HCT116 (cell line): ENCODE results near the gene SETD5. TPM values are rescaled to one million over a fixed set of nuclear protein-coding genes. Genes with fewer than 3 reads are reported as not detected.

Source experiments
- ATAC-seq: fragments of 200-7000 bp; cut with Tn5 transposase; 2 replicates; pipeline ENCODE4 v1.9.1; 2020; ENCODE audit warnings: mild to moderate bottlenecking, moderate library complexity
- BruUV-seq: library from RNA; stranded (reverse); fragments of 400-500 nt; replicated peaks from 2 replicates; lab custom pipeline; 2021; lab: Mats Ljungman, UMichigan
- CTCF ChIA-PET: fragments of 300-600 bp; sonication (Branson Sonifier 250); formaldehyde crosslinking; loops from one replicate; lab custom pipeline; 2021; ENCODE audit warnings: antibody characterized with exemption; lab: Charles Lee
- POLR2A ChIA-PET: fragments of 300-600, 350-600 bp; sonication (Branson Sonifier 250); formaldehyde crosslinking; loops from one replicate; lab custom pipeline; 2021; ENCODE audit warnings: antibody characterized with exemption; lab: Charles Lee
- RAD21 ChIA-PET, 2 experiments: fragments of 300-600 bp; sonication (Branson Sonifier 250); formaldehyde crosslinking; loops; one replicate each; lab custom pipeline; 2023; ENCODE audit warnings: low total read pairs in 2 of 2; ENCODE audit not compliant: uncharacterized antibody in 2 of 2, unreplicated experiment in 2 of 2, low non-redundant PET in 1 of 2; lab: Charles Lee
- DNase-seq: peaks from one replicate; pipeline ENCODE4 v3.0.0-alpha.2; 2010; ENCODE audit warnings: low read depth, low spot score
- H2AFZ ChIP-seq: fragments of 200-600 bp; shearing (Covaris generic), sonication (generic); 2 replicates; pipeline ENCODE4 v1.6.1; 2017; ENCODE audit warnings: low read depth, mixed run types, mixed read lengths, antibody characterized with exemption, low read length; ENCODE audit not compliant: poor library complexity, severe bottlenecking
- H3K27ac ChIP-seq: 2 replicates; pipeline ENCODE4 v1.5.1; 2012; ENCODE audit warnings: low read depth, low read length
- H3K27me3 ChIP-seq: fragments of 200-600 bp; sonication (generic); 2 replicates; pipeline ENCODE4 v1.6.1; 2016; ENCODE audit warnings: mixed run types, low read length, mixed read lengths; ENCODE audit not compliant: insufficient read depth
- H3K36me3 ChIP-seq, 2 experiments: fragments of 200-500 bp in 1 of 2; fragments of 200-600 bp in 1 of 2; sonication (Bioruptor generic) in 1 of 2; sonication (generic) in 1 of 2; 2 replicates each; pipeline versions ENCODE4 v1.5.1 to v1.6.1; 2014 to 2016; ENCODE audit warnings: low read length in 2 of 2, inconsistent platforms in 1 of 2, mixed read lengths in 1 of 2, mixed run types in 1 of 2; ENCODE audit not compliant: insufficient read depth in 2 of 2, control insufficient read depth in 1 of 2
- H3K4me1 ChIP-seq, 2 experiments: fragments of 200-600 bp in 1 of 2; sonication (generic) in 1 of 2; 2 replicates each; pipeline versions ENCODE4 v1.5.1 to v1.6.1; 2012 to 2017; ENCODE audit warnings: low read length in 2 of 2, inconsistent platforms in 1 of 2, mild to moderate bottlenecking in 1 of 2, mixed read lengths in 1 of 2, mixed run types in 1 of 2, moderate library complexity in 1 of 2; ENCODE audit not compliant: insufficient read depth in 2 of 2, control insufficient read depth in 1 of 2
- H3K4me2 ChIP-seq: fragments of 200-600 bp; sonication (generic); 2 replicates; pipeline ENCODE4 v1.6.1; 2017; ENCODE audit warnings: mixed run types, low read length, mixed read lengths
- H3K4me3 ChIP-seq, 2 experiments: fragments of 200-600 bp in 1 of 2; sonication (generic) in 1 of 2; replicated peaks in 1 of 2; 2 replicates each; pipeline ENCODE4 v1.5.1; 2011 to 2016; ENCODE audit warnings: low read length in 2 of 2, control low read depth in 1 of 2, low read depth in 1 of 2, mild to moderate bottlenecking in 1 of 2, mixed read lengths in 1 of 2, mixed run types in 1 of 2
- H3K79me2 ChIP-seq: fragments of 200-600 bp; sonication (generic); 2 replicates; pipeline ENCODE4 v1.6.1; 2017; ENCODE audit warnings: mild to moderate bottlenecking, mixed run types, low read length, moderate library complexity, mixed read lengths; ENCODE audit not compliant: insufficient read depth
- H3K9ac ChIP-seq: fragments of 200-600 bp; sonication (generic); 2 replicates; pipeline ENCODE4 v1.6.1; 2016; ENCODE audit warnings: low read length, mixed read lengths
- H3K9me2 ChIP-seq: fragments of 200-600 bp; sonication (generic), shearing (Covaris generic); 2 replicates; pipeline ENCODE4 v1.6.1; 2017; ENCODE audit warnings: mixed run types, mild to moderate bottlenecking, moderate library complexity; ENCODE audit not compliant: insufficient read depth
- H3K9me3 ChIP-seq, 2 experiments: fragments of 200-500 bp in 1 of 2; fragments of 200-600 bp in 1 of 2; sonication (Bioruptor generic) in 1 of 2; sonication (generic) in 1 of 2; 2 replicates each; pipeline ENCODE4 v1.6.1; 2014 to 2017; ENCODE audit warnings: low read length in 2 of 2, mixed read lengths in 2 of 2, inconsistent platforms in 1 of 2, low read depth in 1 of 2, mild to moderate bottlenecking in 1 of 2, mixed run types in 1 of 2, moderate library complexity in 1 of 2; ENCODE audit not compliant: control insufficient read depth in 1 of 2, insufficient read depth in 1 of 2
- H4K20me1 ChIP-seq: fragments of 200-600 bp; sonication (generic), shearing (Covaris generic); 2 replicates; pipeline ENCODE4 v1.6.1; 2017; ENCODE audit warnings: mixed run types, mild to moderate bottlenecking, moderate library complexity; ENCODE audit not compliant: insufficient read depth
- CEBPB ChIP-seq: IDR thresholded peaks from 2 replicates; pipeline ENCODE4 v1.6.1; 2012; ENCODE audit warnings: low read depth
- ELF1 ChIP-seq: IDR thresholded peaks from 2 replicates; pipeline ENCODE4 v1.6.1; 2012; ENCODE audit warnings: low read depth, borderline replicate concordance
- EZH2 ChIP-seq: fragments of 200-600 bp; sonication (generic); IDR thresholded peaks from 2 replicates; pipeline ENCODE4 v1.6.1; 2017; ENCODE audit warnings: antibody characterized with exemption, mixed run types
- FOSL1 ChIP-seq: IDR thresholded peaks from 2 replicates; pipeline ENCODE4 v1.6.1; 2012; ENCODE audit warnings: low read depth
- RAD21 ChIP-seq: IDR thresholded peaks from 2 replicates; pipeline ENCODE4 v1.6.1; 2012; ENCODE audit warnings: low read depth, mild to moderate bottlenecking
- SIN3A ChIP-seq: IDR thresholded peaks from 2 replicates; pipeline ENCODE4 v1.6.1; 2012; ENCODE audit warnings: low read depth
- YY1 ChIP-seq: IDR thresholded peaks from 2 replicates; pipeline ENCODE4 v1.6.1; 2011; ENCODE audit warnings: low read length, low read depth, moderate library complexity, mild to moderate bottlenecking; ENCODE audit not compliant: insufficient replicate concordance; ENCODE audit errors: extremely low read depth
- ZFX ChIP-seq: fragments of 450-650 bp; IDR thresholded peaks from 2 replicates; pipeline ENCODE4 v1.6.1; 2017
- ZNF274 ChIP-seq: fragments of 200-500 bp; sonication (Bioruptor generic); IDR thresholded peaks from 2 replicates; pipeline ENCODE4 v1.6.1; 2014; ENCODE audit warnings: mild to moderate bottlenecking, low read depth, low read length, inconsistent platforms
- intact Hi-C: fragments of 100-400 bp; cut with micrococcal nuclease; formaldehyde crosslinking; loops from 2 replicates; pipeline ENCODE4 v1.10.0; 2022
- total RNA-seq: library from RNA; stranded (reverse); gene quantifications from one replicate; pipeline ENCODE4 v1.2.1, GENCODE V29; 2021; ENCODE audit not compliant: unreplicated experiment
- TF ChIP-seq, protein P1 (sequence below): IDR thresholded peaks from 2 replicates; pipeline ENCODE4 v1.6.1; 2011; ENCODE audit warnings: mild to moderate bottlenecking, low read length, moderate library complexity; ENCODE audit not compliant: insufficient replicate concordance; ENCODE audit errors: extremely low read depth
- TF ChIP-seq, protein P2 (sequence below), 3 experiments: fragments of 200-600 bp in 1 of 3; sonication (generic) in 1 of 3; IDR thresholded peaks in 2 of 3; conservative IDR thresholded peaks in 1 of 3; 2 replicates each; pipeline ENCODE4 v1.5.1; 2012 to 2017; ENCODE audit warnings: low read depth in 2 of 3, low read length in 2 of 3, antibody characterized with exemption in 1 of 3, borderline replicate concordance in 1 of 3, control low read depth in 1 of 3, mild to moderate bottlenecking in 1 of 3, mixed read lengths in 1 of 3, mixed run types in 1 of 3, moderate library complexity in 1 of 3; ENCODE audit not compliant: insufficient read depth in 1 of 3
- TF ChIP-seq, protein P3 (sequence below): IDR thresholded peaks from 2 replicates; pipeline ENCODE4 v1.6.1; 2012

Gene SETD5
- total RNA-seq, 1 experiment from 2014 or later = 141 TPM

DNA sequence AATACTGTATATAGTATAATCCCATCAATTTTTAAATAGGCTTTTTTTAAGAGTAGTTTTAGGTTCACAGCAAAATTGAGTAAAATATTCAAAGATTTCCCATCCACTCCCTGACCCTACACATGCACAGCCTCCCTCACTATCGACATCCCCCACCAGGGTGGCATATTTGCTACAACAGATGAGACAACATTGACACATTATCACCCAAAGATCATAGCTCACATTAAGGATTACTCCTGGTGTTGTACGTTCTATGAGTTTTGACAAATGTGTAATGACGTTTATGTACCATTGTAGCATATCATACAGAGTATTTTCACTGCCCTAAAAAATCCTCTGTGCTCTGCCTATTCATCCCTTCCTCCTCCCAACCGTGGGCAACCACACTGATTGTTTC, 116.9 kb downstream of the SETD5 start:
- H3K36me3 ChIP-seq = no peaks in the 10 kb centered on the region
- no peak overlapping the region for H3K4me2 ChIP-seq
- H3K4me3 ChIP-seq = no peak overlapping the region
- DNase-seq (no peak), ATAC-seq (no peak)
- ChIA-PET RAD21 (no interaction called here), POLR2A (no interaction called here), CTCF (interaction anchor here (1.5 kb wide), 1 partner anchor 10 kb away, joined by 5 read pairs; no protein-coding TSS in a partner anchor)
- H3K9me2 ChIP-seq = no peaks in the 10 kb centered on the region
- no peak overlapping the region for H2AFZ ChIP-seq
- no peak overlapping the region for H3K9ac ChIP-seq
- TF ChIP-seq RAD21 = no peak
- H3K79me2 ChIP-seq = no peaks in the 10 kb centered on the region
- H3K27me3 ChIP-seq = no peaks in the 10 kb centered on the region
- no peaks in the 10 kb centered on the region for H4K20me1 ChIP-seq
- H3K4me1 ChIP-seq = no peaks in the 10 kb centered on the region
- BruUV-seq = no TSS peak
- no peaks in the 10 kb centered on the region for H3K9me3 ChIP-seq
- no peak overlapping the region for H3K27ac ChIP-seq
- intact Hi-C loops = no loop called here

DNA sequence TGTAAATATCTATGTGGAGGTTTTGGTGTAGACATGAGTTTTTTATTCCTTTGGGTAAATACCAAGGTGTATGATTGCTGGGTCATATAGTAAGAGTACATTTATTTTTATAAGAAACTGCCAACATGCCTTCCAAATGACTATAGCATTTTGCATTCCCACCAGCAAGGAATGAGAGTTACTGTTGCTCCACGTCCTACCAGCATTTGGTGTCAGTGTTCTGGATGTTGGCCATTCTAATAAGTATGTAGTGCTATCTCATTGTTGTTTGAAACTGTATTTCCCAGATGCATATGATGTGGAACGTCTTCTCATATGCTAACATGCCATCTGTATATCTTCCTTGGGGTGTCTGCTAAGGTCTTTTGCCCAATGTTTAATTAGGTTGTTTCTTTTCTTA, 117.5 kb downstream of the SETD5 start:
- no peaks in the 10 kb centered on the region for H4K20me1 ChIP-seq
- no peaks in the 10 kb centered on the region for H3K9me3 ChIP-seq
- no peaks in the 10 kb centered on the region for H3K27me3 ChIP-seq
- TF ChIP-seq, protein P1, sequence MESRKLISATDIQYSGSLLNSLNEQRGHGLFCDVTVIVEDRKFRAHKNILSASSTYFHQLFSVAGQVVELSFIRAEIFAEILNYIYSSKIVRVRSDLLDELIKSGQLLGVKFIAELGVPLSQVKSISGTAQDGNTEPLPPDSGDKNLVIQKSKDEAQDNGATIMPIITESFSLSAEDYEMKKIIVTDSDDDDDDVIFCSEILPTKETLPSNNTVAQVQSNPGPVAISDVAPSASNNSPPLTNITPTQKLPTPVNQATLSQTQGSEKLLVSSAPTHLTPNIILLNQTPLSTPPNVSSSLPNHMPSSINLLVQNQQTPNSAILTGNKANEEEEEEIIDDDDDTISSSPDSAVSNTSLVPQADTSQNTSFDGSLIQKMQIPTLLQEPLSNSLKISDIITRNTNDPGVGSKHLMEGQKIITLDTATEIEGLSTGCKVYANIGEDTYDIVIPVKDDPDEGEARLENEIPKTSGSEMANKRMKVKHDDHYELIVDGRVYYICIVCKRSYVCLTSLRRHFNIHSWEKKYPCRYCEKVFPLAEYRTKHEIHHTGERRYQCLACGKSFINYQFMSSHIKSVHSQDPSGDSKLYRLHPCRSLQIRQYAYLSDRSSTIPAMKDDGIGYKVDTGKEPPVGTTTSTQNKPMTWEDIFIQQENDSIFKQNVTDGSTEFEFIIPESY = no peak
- no peak for TF ChIP-seq FOSL1
- TF ChIP-seq, protein P2, sequence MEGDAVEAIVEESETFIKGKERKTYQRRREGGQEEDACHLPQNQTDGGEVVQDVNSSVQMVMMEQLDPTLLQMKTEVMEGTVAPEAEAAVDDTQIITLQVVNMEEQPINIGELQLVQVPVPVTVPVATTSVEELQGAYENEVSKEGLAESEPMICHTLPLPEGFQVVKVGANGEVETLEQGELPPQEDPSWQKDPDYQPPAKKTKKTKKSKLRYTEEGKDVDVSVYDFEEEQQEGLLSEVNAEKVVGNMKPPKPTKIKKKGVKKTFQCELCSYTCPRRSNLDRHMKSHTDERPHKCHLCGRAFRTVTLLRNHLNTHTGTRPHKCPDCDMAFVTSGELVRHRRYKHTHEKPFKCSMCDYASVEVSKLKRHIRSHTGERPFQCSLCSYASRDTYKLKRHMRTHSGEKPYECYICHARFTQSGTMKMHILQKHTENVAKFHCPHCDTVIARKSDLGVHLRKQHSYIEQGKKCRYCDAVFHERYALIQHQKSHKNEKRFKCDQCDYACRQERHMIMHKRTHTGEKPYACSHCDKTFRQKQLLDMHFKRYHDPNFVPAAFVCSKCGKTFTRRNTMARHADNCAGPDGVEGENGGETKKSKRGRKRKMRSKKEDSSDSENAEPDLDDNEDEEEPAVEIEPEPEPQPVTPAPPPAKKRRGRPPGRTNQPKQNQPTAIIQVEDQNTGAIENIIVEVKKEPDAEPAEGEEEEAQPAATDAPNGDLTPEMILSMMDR (IDR thresholded peaks at IDR 0.05 in 2 of 3, conservative IDR thresholded peaks at IDR 0.05 in 1 of 3; ENCODE audit: borderline replicate concordance in 1 of 3, insufficient read depth in 1 of 3, low read depth in 2 of 3, low read length in 2 of 3) = no peak
- no peak for TF ChIP-seq CEBPB
- no peak for TF ChIP-seq SIN3A
- TF ChIP-seq, protein P3, sequence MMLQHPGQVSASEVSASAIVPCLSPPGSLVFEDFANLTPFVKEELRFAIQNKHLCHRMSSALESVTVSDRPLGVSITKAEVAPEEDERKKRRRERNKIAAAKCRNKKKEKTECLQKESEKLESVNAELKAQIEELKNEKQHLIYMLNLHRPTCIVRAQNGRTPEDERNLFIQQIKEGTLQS = no peak
- TF ChIP-seq ZNF274 = no peak
- no peak for TF ChIP-seq ELF1
- no peak for TF ChIP-seq EZH2
- no peak for TF ChIP-seq YY1
- no peak for TF ChIP-seq RAD21
- no peak for TF ChIP-seq ZFX
- TF ChIP-seq, all 23 proteins: peak for 0
- Histone ChIP-seq H3K9ac (no peak overlapping the region), H3K4me1 (no peaks in the 10 kb centered on the region), H2AFZ (no peak overlapping the region), H3K9me2 (no peaks in the 10 kb centered on the region), H3K36me3 (no peaks in the 10 kb centered on the region), H3K4me3 (no peak overlapping the region), H3K4me2 (no peak overlapping the region), H3K79me2 (no peaks in the 10 kb centered on the region), H3K27ac (no peak overlapping the region)
- CTCF ChIA-PET = interaction anchor here (1.5 kb wide), 1 partner anchor 11 kb away, joined by 5 read pairs; no protein-coding TSS in a partner anchor
- no peak for ATAC-seq
- RAD21 ChIA-PET = no interaction called here
- POLR2A ChIA-PET = no interaction called here
- DNase-seq = no peak
- intact Hi-C loops = no loop called here
- no TSS peak for BruUV-seq
